ENCODE data around the gene OTOG. TPM values are rescaled to one million over a fixed set of nuclear protein-coding genes. Genes with fewer than 3 reads are reported as not detected.

OTOG gene
- total and polyA plus RNA-seq, 2 of the 8 experiments (the other 6 are each of a cell fraction or from before 2014, with no cell fraction given) = 0.41 to 1.5 TPM

GRCh38 chr11:17504330-17505107 lies 42.5 kb upstream of the OTOG start:
- DNase-seq (ENCODE audit: low read depth in 1 of 2, low spot score in 2 of 2) (peak in 1 of 2 experiments; percentile 93), FAIRE-seq (peak; percentile 78)
- no peak overlapping the region for H3K4ac ChIP-seq (replicated peaks; ENCODE audit: insufficient read length, low read depth, low read length)
- H3K23ac ChIP-seq (ENCODE audit: insufficient read length) = no peak overlapping the region
- H3K36me3 ChIP-seq (ENCODE audit: control insufficient read depth in 2 of 4, insufficient read depth in 4 of 4, low read length in 3 of 4) = no peaks in the 10 kb centered on the region
- H3K27me3 ChIP-seq (replicated peaks in 1 of 4; ENCODE audit: control insufficient read depth in 3 of 4, extremely low read depth in 1 of 4, insufficient read depth in 3 of 4, low read length in 3 of 4) = peaks cover 0 to 2% (median 0%) of the 10 kb centered on the region in 4 experiments; a peak in 1 of 7 replicates
- H3K14ac ChIP-seq (ENCODE audit: insufficient read length) = no peak overlapping the region
- H2AFZ ChIP-seq (ENCODE audit: low read length) = no peak overlapping the region
- no peaks in the 10 kb centered on the region for H3K23me2 ChIP-seq (ENCODE audit: low read depth, low read length)
- no peak overlapping the region for H4K5ac ChIP-seq (ENCODE audit: insufficient read length, low read depth, low read length)
- H4K20me1 ChIP-seq (replicated peaks in 1 of 2; ENCODE audit: control insufficient read depth in 1 of 2, insufficient read depth in 2 of 2, low read length in 2 of 2) = no peaks in the 10 kb centered on the region
- ChIA-PET POLR2A (ENCODE audit: partially characterized antibody) (interaction anchor here (0.6 to 1.7 kb wide), 2 partner anchors 9 to 28 kb away, joined by 4 read pairs; partner anchors contain the start of gene ABCC8), CTCF (ENCODE audit: partially characterized antibody) (interaction anchor here (0.6 to 44.8 kb wide), 29 partner anchors 8 to 398 kb away, joined by 3 to 1414 read pairs (median 5); partner anchors contain the start of genes KCNJ11 and OTOG)
- no peaks in the 10 kb centered on the region; a peak in 1 of 7 replicates for H3K4me1 ChIP-seq (replicated peaks in 1 of 4; ENCODE audit: control insufficient read depth in 3 of 4, insufficient read depth in 4 of 4, low read length in 3 of 4)
- H3K9ac ChIP-seq (replicated peaks in 1 of 4; ENCODE audit: extremely low read depth in 1 of 4, low read depth in 3 of 4, low read length in 3 of 4) = no peak overlapping the region
- H3K56ac ChIP-seq (replicated peaks; ENCODE audit: insufficient read length, low read depth, low read length) = no peak overlapping the region
- H4K91ac ChIP-seq (replicated peaks; ENCODE audit: insufficient read length, low read length) = no peak overlapping the region
- no peak overlapping the region for H4K8ac ChIP-seq (ENCODE audit: extremely low read depth, insufficient read depth, low read length)
- H3K79me2 ChIP-seq (ENCODE audit: control insufficient read depth in 1 of 2, insufficient read depth in 2 of 2, low read length in 2 of 2) = no peaks in the 10 kb centered on the region
- H3K9me3 ChIP-seq (ENCODE audit: insufficient read depth in 2 of 2, low read depth in 1 of 2, low read length in 1 of 2) = no peaks in the 10 kb centered on the region
- TF ChIP-seq RAD21 (IDR thresholded peaks at IDR 0.05 in 1 of 2, conservative IDR thresholded peaks at IDR 0.05 in 1 of 2; ENCODE audit: low read depth in 2 of 2, low read length in 2 of 2) = peak; percentile 95 to 98
- TF ChIP-seq YY1 (IDR thresholded peaks at IDR 0.05; ENCODE audit: low read depth, low read length) = peak; percentile 60; the same call in 1 of the 2 replicates
- TF ChIP-seq CEBPB (IDR thresholded peaks at IDR 0.05; ENCODE audit: low read depth, low read length) = no peak
- TF ChIP-seq CTCF (IDR thresholded peaks at IDR 0.05; ENCODE audit: control extremely low read depth in 1 of 3, insufficient read depth in 1 of 3, low read depth in 1 of 3, low read length in 3 of 3) = peak; percentile 87 to 96 (median 91)
- H3K18ac ChIP-seq (ENCODE audit: extremely low read depth, low read length) = no peak overlapping the region
- no peak overlapping the region for H2BK12ac ChIP-seq (ENCODE audit: low read depth, low read length)
- H3K4me3 ChIP-seq (ENCODE audit: extremely low read depth in 1 of 4, insufficient read depth in 2 of 4, low read depth in 3 of 4, low read length in 4 of 4) = no peak overlapping the region
- no peak overlapping the region for H2BK20ac ChIP-seq (ENCODE audit: low read length)
- no peaks in the 10 kb centered on the region for H3K79me1 ChIP-seq (ENCODE audit: low read depth, low read length)
- H2BK5ac ChIP-seq (ENCODE audit: low read depth, low read length) = no peak overlapping the region
- H3K27ac ChIP-seq (ENCODE audit: low read depth, low read length) = no peak overlapping the region
- no peak overlapping the region for H3K4me2 ChIP-seq (ENCODE audit: insufficient read depth in 1 of 2, low read depth in 2 of 2, low read length in 2 of 2)
- no peak overlapping the region for H2AK5ac ChIP-seq (ENCODE audit: low read depth, low read length)
- 62% methylated on average over 9 of the region's 9 CpGs; no CpG with 5 or more reads in 1 of the 2 experiments for WGBS, 2 experiments (ENCODE audit: extremely low coverage in 1 of 2, insufficient coverage in 1 of 2, insufficient read length in 1 of 2, insufficient replicate concordance in 2 of 2, low coverage in 1 of 2, low lambda C conversion rate in 2 of 2, missing lambda C conversion rate in 1 of 2)
- H2BK15ac ChIP-seq (ENCODE audit: low read length) = no peak overlapping the region
- H2BK120ac ChIP-seq (replicated peaks; ENCODE audit: low read depth, low read length) = no peak overlapping the region
